ENCODE results near the gene SHISA2.

DNA sequence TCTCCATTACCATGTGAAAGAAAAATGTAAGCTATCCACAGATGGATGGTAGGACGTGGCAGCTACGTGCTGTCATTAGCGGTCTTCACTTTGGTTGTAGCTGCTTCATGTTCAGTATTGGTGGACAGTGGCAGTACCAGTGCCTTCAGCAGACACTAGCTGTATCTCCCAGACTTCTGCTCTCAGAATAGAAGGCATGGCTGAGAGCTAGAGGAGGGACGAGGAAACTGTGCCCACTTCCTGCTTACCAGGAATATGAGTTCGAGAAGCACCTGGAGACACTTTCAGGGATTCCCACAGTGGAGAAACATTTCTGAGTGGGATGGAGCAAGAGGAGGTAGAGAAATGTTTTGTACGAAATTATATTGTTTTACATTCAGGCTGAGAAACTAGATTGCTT lies 6.9 kb upstream of the SHISA2 start:
- TF ChIP-seq, protein P1, sequence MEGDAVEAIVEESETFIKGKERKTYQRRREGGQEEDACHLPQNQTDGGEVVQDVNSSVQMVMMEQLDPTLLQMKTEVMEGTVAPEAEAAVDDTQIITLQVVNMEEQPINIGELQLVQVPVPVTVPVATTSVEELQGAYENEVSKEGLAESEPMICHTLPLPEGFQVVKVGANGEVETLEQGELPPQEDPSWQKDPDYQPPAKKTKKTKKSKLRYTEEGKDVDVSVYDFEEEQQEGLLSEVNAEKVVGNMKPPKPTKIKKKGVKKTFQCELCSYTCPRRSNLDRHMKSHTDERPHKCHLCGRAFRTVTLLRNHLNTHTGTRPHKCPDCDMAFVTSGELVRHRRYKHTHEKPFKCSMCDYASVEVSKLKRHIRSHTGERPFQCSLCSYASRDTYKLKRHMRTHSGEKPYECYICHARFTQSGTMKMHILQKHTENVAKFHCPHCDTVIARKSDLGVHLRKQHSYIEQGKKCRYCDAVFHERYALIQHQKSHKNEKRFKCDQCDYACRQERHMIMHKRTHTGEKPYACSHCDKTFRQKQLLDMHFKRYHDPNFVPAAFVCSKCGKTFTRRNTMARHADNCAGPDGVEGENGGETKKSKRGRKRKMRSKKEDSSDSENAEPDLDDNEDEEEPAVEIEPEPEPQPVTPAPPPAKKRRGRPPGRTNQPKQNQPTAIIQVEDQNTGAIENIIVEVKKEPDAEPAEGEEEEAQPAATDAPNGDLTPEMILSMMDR (IDR thresholded peaks at IDR 0.05 in 4 of 5, conservative IDR thresholded peaks at IDR 0.05 in 1 of 5), result no peak
- TF ChIP-seq POLR2A (IDR thresholded peaks at IDR 0.05), result no peak

Data from gastrocnemius medialis (tissue), 4 donors.